ENCODE results near the gene UNC5A. TPM values are rescaled to one million over a fixed set of nuclear protein-coding genes. Genes with fewer than 3 reads are reported as not detected.

The UNC5A gene
- total RNA-seq, 1 experiment from 2014 or later: not detected

DNA sequence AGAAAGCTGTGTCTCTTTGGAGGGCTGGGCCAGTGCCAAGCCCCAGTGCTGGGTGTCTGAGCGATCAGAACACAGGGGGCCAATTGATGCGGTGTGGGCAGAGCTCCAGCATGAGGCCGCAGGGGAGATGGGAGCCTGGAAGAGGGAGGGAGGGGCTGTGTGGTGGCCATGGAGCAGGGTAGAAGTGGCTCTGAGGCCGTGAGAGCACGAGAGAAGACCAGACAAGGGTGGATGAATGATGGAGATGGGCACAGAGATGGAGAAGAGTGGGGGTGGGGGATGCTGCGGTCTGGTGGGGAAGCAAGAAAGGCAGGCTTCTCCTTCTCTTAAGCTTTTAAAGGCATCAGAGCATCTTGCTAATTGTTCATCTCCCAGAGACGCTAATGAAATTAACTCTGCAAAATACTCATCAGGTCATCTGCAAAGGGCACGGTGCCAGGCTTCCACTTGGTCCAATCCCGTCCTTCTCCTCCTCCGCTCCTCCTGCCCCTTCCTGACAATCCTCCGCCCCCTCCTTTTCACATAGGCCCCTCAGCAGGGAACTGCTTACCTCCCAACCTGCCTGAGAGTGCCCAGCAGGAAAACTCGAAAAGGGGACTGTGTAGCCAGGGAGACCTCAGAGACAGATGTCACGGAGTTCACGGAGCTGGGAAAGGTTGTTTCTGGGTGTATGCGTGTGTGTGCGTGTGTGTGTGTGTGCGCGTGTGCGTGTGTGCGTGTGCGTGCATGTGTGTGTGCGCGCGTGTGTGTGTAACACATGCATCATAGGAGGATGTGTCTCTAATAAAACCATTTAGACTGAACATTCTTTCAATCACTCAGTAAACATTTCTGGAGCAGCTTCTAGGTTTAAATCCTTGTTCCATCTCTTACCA lies 7.1 kb upstream of the UNC5A start:
- H3K36me3 ChIP-seq (ENCODE audit: insufficient read depth, low read length): no peaks in the 10 kb centered on the region
- no peak overlapping the region for H3K4me3 ChIP-seq (ENCODE audit: low read length)
- H3K27ac ChIP-seq (ENCODE audit: low read length): no peak overlapping the region
- DNase-seq: no peak
- no peak overlapping the region for H3K4me2 ChIP-seq (ENCODE audit: low read depth, low read length, poor library complexity, severe bottlenecking)
- no peak overlapping the region for H3K9ac ChIP-seq (ENCODE audit: low read length)
- no peaks in the 10 kb centered on the region for H4K20me1 ChIP-seq (ENCODE audit: insufficient read depth, low read depth, low read length)
- no peak overlapping the region for H2AFZ ChIP-seq (ENCODE audit: low read length)
- no peaks in the 10 kb centered on the region for H3K9me2 ChIP-seq (replicated peaks; ENCODE audit: insufficient read depth, low read length)
- H3K9me3 ChIP-seq (ENCODE audit: low read length): no peaks in the 10 kb centered on the region
- no peaks in the 10 kb centered on the region for H3K4me1 ChIP-seq (ENCODE audit: low read length)
- H3K79me2 ChIP-seq (ENCODE audit: low read length): no peaks in the 10 kb centered on the region
- no peaks in the 10 kb centered on the region for H3K27me3 ChIP-seq (ENCODE audit: low read length)

GRCh38 chr5:176803943-176804498 lies 6.3 kb upstream of the UNC5A start:
- H4K20me1 ChIP-seq (ENCODE audit: insufficient read depth, low read depth, low read length): no peaks in the 10 kb centered on the region
- H3K4me2 ChIP-seq (ENCODE audit: low read depth, low read length, poor library complexity, severe bottlenecking): no peak overlapping the region
- no peaks in the 10 kb centered on the region for H3K27me3 ChIP-seq (ENCODE audit: low read length)
- H3K36me3 ChIP-seq (ENCODE audit: insufficient read depth, low read length): no peaks in the 10 kb centered on the region
- no peaks in the 10 kb centered on the region for H3K9me3 ChIP-seq (ENCODE audit: low read length)
- peak; percentile 68 for DNase-seq
- no peaks in the 10 kb centered on the region for H3K9me2 ChIP-seq (replicated peaks; ENCODE audit: insufficient read depth, low read length)
- H3K4me1 ChIP-seq (ENCODE audit: low read length): no peaks in the 10 kb centered on the region
- no peak overlapping the region for H2AFZ ChIP-seq (ENCODE audit: low read length)
- H3K4me3 ChIP-seq (ENCODE audit: low read length): no peak overlapping the region
- H3K9ac ChIP-seq (ENCODE audit: low read length): no peak overlapping the region
- no peak overlapping the region for H3K27ac ChIP-seq (ENCODE audit: low read length)
- H3K79me2 ChIP-seq (ENCODE audit: low read length): no peaks in the 10 kb centered on the region

DNA sequence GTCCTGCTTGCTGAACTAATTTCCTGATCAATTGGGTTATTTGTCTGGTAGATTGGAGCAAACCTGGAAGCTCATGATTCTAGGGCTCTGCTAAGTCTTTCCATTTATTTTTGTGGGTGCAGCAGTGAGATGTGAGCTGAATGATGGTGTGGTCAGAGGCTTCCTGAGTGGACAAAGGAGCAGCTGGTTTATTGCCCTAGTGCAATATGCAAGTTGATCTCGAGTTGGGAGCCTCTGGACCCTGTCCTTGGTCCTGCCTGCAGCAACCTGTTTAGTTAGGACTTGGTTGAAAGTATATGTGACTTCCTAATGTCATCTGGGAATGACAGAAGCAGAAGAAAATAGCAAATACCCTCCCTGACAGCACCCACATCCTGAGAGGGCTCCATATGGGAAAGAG lies 4.2 kb upstream of the UNC5A start:
- Histone ChIP-seq H4K20me1 (ENCODE audit: insufficient read depth, low read depth, low read length) (no peaks in the 10 kb centered on the region), H3K9ac (ENCODE audit: low read length) (no peak overlapping the region), H3K27me3 (ENCODE audit: low read length) (no peaks in the 10 kb centered on the region), H3K79me2 (ENCODE audit: low read length) (no peaks in the 10 kb centered on the region), H3K36me3 (ENCODE audit: insufficient read depth, low read length) (no peaks in the 10 kb centered on the region), H3K4me1 (ENCODE audit: low read length) (no peaks in the 10 kb centered on the region), H3K9me2 (replicated peaks; ENCODE audit: insufficient read depth, low read length) (no peaks in the 10 kb centered on the region), H3K27ac (ENCODE audit: low read length) (no peak overlapping the region), H3K4me3 (ENCODE audit: low read length) (no peak overlapping the region), H3K9me3 (ENCODE audit: low read length) (no peaks in the 10 kb centered on the region), H2AFZ (ENCODE audit: low read length) (no peak overlapping the region), H3K4me2 (ENCODE audit: low read depth, low read length, poor library complexity, severe bottlenecking) (no peak overlapping the region)
- no peak for DNase-seq

DNA sequence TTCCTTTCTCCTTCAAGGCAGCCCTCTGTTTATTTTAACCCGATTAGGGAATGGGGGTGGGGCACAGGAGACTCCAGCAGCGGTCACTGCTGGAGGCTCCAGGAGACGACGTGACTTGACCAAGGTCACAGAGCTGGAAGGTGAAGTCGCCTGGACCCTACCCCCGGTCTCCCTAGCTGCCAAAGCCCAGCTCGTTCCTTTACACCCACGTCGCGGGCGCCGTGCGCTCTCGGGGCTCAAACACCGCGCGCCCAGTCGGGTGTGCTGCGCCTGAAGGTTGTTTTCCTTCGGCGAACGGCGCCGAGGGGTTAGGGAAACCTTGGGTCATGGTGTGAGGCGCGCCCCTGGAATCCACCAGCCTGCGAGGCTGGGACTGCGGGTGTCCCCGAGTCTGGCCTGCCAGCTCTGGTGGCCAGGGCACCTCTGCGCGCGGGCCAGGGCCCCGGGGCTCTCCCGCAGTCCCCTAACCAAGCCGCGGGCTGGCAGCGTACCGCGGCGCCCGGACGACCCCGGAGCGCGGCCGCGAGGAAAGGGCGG lies 747 bp upstream of the UNC5A start:
- Histone ChIP-seq H2AFZ (ENCODE audit: low read length) (no peak overlapping the region), H3K9me2 (replicated peaks; ENCODE audit: insufficient read depth, low read length) (no peaks in the 10 kb centered on the region), H3K4me2 (ENCODE audit: low read depth, low read length, poor library complexity, severe bottlenecking) (no peak overlapping the region), H3K27me3 (ENCODE audit: low read length) (no peaks in the 10 kb centered on the region), H3K4me3 (ENCODE audit: low read length) (no peak overlapping the region), H3K27ac (ENCODE audit: low read length) (no peak overlapping the region), H3K9me3 (ENCODE audit: low read length) (no peaks in the 10 kb centered on the region), H3K79me2 (ENCODE audit: low read length) (no peaks in the 10 kb centered on the region), H3K36me3 (ENCODE audit: insufficient read depth, low read length) (no peaks in the 10 kb centered on the region), H3K4me1 (ENCODE audit: low read length) (no peaks in the 10 kb centered on the region), H3K9ac (ENCODE audit: low read length) (no peak overlapping the region), H4K20me1 (ENCODE audit: insufficient read depth, low read depth, low read length) (no peaks in the 10 kb centered on the region)
- DNase-seq: no peak

GRCh38 chr5:176810687-176811501 lies 535 bp downstream of the UNC5A start:
- Histone ChIP-seq H4K20me1 (ENCODE audit: insufficient read depth, low read depth, low read length) (no peaks in the 10 kb centered on the region), H3K9me3 (ENCODE audit: low read length) (no peaks in the 10 kb centered on the region), H2AFZ (ENCODE audit: low read length) (no peak overlapping the region), H3K79me2 (ENCODE audit: low read length) (no peaks in the 10 kb centered on the region), H3K9me2 (replicated peaks; ENCODE audit: insufficient read depth, low read length) (no peaks in the 10 kb centered on the region), H3K4me1 (ENCODE audit: low read length) (no peaks in the 10 kb centered on the region), H3K36me3 (ENCODE audit: insufficient read depth, low read length) (no peaks in the 10 kb centered on the region), H3K27me3 (ENCODE audit: low read length) (no peaks in the 10 kb centered on the region), H3K27ac (ENCODE audit: low read length) (no peak overlapping the region), H3K4me2 (ENCODE audit: low read depth, low read length, poor library complexity, severe bottlenecking) (no peak overlapping the region), H3K9ac (ENCODE audit: low read length) (no peak overlapping the region), H3K4me3 (ENCODE audit: low read length) (no peak overlapping the region)
- no peak for DNase-seq

DNA sequence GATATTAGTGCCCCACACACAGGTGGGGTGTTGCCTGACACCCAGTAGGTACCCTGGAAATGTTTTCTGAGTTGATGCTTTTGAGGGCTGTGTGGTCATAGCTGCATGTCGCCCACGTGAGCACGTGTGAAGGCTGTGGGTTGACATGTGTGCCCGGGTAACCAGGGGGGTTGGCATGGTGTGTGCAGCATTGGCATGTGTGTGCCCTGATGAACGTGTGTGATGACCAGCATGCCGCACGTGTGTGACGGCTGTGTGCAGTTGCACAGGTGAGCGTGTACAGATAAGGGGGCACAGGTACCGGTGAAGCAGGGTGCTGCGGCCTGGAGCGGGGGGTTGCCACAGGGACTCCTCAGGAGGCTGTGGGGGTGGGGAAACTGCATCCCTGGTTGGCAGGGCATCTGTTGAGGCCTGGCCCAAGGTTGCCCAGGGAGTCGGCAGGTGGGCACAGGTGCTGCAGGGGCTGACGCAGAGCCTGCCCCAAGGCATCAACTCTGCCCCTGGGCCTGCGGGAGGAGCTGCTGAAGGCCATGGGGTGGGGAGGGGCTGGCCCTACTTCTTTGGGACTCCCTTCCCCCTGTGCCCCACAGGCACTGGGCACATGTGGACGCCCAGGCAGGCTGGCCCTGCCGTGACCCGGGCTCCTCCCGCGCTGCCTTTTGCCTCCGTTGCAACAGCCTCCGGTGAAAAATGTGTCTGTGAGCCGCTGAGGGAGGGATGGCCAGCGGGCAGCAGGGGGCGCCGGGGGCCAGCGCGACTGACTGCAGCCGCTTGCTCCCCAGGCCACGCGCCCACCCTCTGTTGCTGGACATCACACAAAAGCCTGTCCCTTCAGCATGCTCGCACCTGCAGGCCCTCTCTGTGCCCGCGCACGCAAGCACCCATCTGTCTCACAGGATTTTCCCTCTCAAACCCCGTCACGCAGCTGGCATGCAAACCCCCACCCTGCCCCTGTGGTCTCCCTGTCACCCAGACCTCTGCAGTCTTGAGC lies 2.2 kb downstream of the UNC5A start:
- H3K79me2 ChIP-seq (ENCODE audit: low read length): no peaks in the 10 kb centered on the region
- no peak overlapping the region for H3K4me2 ChIP-seq (ENCODE audit: low read depth, low read length, poor library complexity, severe bottlenecking)
- H3K27ac ChIP-seq (ENCODE audit: low read length): no peak overlapping the region
- no peaks in the 10 kb centered on the region for H3K36me3 ChIP-seq (ENCODE audit: insufficient read depth, low read length)
- H3K9me2 ChIP-seq (replicated peaks; ENCODE audit: insufficient read depth, low read length): no peaks in the 10 kb centered on the region
- no peak overlapping the region for H3K9ac ChIP-seq (ENCODE audit: low read length)
- no peak overlapping the region for H2AFZ ChIP-seq (ENCODE audit: low read length)
- no peaks in the 10 kb centered on the region for H4K20me1 ChIP-seq (ENCODE audit: insufficient read depth, low read depth, low read length)
- DNase-seq: peak; percentile 49
- H3K27me3 ChIP-seq (ENCODE audit: low read length): no peaks in the 10 kb centered on the region
- H3K9me3 ChIP-seq (ENCODE audit: low read length): no peaks in the 10 kb centered on the region
- H3K4me1 ChIP-seq (ENCODE audit: low read length): no peaks in the 10 kb centered on the region
- H3K4me3 ChIP-seq (ENCODE audit: low read length): no peak overlapping the region

DNA sequence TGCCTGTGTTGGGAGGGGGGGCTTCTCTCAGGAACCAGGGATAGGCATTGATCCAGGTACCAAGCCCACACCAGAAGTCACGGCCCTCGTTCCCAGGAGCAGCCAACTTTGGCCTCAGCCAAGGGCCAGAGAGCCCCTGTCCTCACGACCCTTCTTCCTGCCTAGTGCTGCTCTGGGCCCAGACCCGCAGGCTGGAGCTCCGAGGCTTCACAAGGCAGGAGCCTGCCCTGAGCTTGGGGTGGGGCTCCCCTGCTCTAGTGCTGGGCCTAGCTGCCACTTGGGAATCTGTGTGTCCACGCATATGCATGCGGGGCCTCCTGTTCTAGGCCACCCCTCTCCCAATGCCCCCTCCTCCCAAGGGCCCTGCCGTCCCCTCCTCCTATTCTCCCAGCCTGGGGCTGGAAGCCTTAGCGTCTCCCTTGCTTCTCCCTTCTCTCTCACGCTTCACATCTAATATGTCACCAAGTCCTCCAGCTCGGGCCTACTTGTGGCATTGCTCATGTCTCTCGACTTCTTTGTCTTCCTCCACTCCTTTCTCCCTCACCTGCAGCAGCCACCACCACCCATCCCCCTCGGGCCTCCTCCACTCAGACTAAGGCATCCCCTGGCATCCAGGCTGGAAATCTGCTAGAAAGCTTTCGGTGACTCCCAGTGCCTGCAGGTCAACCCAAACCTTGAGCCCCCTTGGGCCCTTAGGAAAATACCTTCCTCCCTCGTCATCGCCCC lies 3.4 kb downstream of the UNC5A start:
- H3K4me3 ChIP-seq (ENCODE audit: low read length): no peak overlapping the region
- no peaks in the 10 kb centered on the region for H3K9me2 ChIP-seq (replicated peaks; ENCODE audit: insufficient read depth, low read length)
- H3K9ac ChIP-seq (ENCODE audit: low read length): no peak overlapping the region
- no peak for DNase-seq
- no peaks in the 10 kb centered on the region for H3K9me3 ChIP-seq (ENCODE audit: low read length)
- no peaks in the 10 kb centered on the region for H3K79me2 ChIP-seq (ENCODE audit: low read length)
- no peak overlapping the region for H3K4me2 ChIP-seq (ENCODE audit: low read depth, low read length, poor library complexity, severe bottlenecking)
- H2AFZ ChIP-seq (ENCODE audit: low read length): no peak overlapping the region
- H4K20me1 ChIP-seq (ENCODE audit: insufficient read depth, low read depth, low read length): no peaks in the 10 kb centered on the region
- H3K4me1 ChIP-seq (ENCODE audit: low read length): no peaks in the 10 kb centered on the region
- H3K27ac ChIP-seq (ENCODE audit: low read length): no peak overlapping the region
- no peaks in the 10 kb centered on the region for H3K36me3 ChIP-seq (ENCODE audit: insufficient read depth, low read length)
- no peaks in the 10 kb centered on the region for H3K27me3 ChIP-seq (ENCODE audit: low read length)
